B cell (primary cell): ENCODE results near the gene PEDS1.

Experiments
- EZH2 ChIP-seq: IDR thresholded peaks from 2 replicates; pipeline ENCODE4 v1.6.1; 2012; ENCODE audit warnings: borderline replicate concordance, low read depth, mild to moderate bottlenecking, moderate library complexity, low read length; ENCODE audit not compliant: insufficient read depth, poor library complexity, severe bottlenecking
- TF ChIP-seq, protein P1 (sequence below): fragments of 200-600 bp; IDR thresholded peaks from one replicate; pipeline ENCODE4 v1.8.0; 2022; ENCODE audit warnings: antibody characterized with exemption, mild to moderate bottlenecking

DNA sequence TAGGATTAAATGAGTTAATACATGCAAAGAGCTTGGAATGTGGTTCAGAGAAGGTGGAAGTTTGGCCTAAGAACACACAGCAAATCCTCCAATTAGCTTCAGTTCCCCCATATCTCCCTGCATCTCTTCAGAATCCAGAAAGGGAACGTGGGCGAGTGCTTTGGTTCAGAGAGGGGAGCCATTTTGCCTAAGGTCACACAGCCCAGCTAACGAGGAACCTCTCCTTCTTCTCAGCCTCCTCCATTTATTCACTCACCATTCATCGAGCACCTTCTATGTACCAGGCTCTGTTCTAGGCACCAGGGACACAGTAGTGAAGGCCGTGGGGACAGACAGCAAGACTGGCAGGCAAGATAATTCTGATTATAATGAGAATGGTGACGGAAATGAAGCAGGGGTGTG, 34.8 kb upstream of the PEDS1 start:
- TF ChIP-seq, protein P1, sequence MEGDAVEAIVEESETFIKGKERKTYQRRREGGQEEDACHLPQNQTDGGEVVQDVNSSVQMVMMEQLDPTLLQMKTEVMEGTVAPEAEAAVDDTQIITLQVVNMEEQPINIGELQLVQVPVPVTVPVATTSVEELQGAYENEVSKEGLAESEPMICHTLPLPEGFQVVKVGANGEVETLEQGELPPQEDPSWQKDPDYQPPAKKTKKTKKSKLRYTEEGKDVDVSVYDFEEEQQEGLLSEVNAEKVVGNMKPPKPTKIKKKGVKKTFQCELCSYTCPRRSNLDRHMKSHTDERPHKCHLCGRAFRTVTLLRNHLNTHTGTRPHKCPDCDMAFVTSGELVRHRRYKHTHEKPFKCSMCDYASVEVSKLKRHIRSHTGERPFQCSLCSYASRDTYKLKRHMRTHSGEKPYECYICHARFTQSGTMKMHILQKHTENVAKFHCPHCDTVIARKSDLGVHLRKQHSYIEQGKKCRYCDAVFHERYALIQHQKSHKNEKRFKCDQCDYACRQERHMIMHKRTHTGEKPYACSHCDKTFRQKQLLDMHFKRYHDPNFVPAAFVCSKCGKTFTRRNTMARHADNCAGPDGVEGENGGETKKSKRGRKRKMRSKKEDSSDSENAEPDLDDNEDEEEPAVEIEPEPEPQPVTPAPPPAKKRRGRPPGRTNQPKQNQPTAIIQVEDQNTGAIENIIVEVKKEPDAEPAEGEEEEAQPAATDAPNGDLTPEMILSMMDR, result no peak
- TF ChIP-seq EZH2, result no peak
